GM18499 (cell line): ENCODE data around the gene SERGEF.
"Not testable (repeated sequence)": the region's sequence is repeated elsewhere in the genome, so short reads cannot be mapped to it uniquely, and the experiment has no call there.

Experiments
- ATAC-seq: cut with Tn5 transposase; IDR thresholded peaks from one replicate; pipeline ENCODE4 v1.9.1; 2021; ENCODE audit warnings: moderate number of reproducible peaks; ENCODE audit not compliant: insufficient read depth, unreplicated experiment

The SERGEF gene

GRCh38 chr11:18001191-18001590, 11.7 kb downstream of the SERGEF start:
- ATAC-seq: no peak

GRCh38 chr11:18000760-18001159, 12.1 kb downstream of the SERGEF start:
- ATAC-seq: no peak

DNA sequence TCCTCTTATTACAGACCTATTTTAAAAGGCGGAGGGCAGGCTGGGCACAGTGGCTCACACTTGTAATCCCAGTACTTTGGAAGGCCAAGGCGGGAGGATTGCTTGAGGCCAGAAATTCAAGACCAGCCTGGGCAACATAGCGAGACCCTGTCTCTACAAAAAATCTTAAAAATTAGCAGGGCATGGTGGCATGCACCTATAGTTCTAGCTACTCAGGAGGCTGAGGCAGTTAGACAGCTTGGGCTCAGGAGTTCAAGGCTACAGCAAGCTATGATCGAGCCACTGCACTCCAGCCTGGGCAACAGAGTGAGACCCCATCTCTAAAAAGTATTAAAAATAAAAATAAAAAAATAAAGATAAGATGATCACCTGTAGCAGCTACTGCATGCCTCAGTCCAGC, 12.7 kb downstream of the SERGEF start:
- not testable (repeated sequence) for ATAC-seq

GRCh38 chr11:17992916-17993315, 19.9 kb downstream of the SERGEF start:
- ATAC-seq: no peak

GRCh38 chr11:17991783-17992433, 20.9 kb downstream of the SERGEF start:
- peak; percentile 79 for ATAC-seq

GRCh38 chr11:17989306-17989705, 23.5 kb downstream of the SERGEF start:
- no peak for ATAC-seq

DNA sequence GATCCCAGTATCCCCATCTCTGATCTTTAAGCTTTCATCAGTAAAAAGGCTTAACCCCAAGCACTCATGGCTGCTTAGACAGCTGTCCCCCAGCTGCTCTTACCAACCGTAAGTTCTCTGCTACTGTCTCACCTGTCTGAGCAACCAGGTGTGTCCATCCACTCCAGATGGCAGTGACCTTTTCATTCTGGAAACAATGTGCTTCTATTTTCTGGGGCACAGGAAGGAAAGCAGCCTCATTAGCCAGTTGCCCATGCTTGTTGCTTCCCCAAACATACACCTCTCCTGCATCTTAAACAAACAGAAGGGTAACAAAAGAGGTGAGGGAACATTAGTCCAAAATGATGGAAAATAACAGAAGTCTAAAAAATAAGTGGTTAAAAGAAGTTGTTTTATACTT, 24.4 kb downstream of the SERGEF start:
- no peak for ATAC-seq

- ATAC-seq: no peak
Observed at GRCh38 chr11:17987826-17988225, 25.0 kb downstream of the SERGEF start.

- ATAC-seq: no peak
Observed at GRCh38 chr11:17986711-17987220, 26.1 kb downstream of the SERGEF start.

DNA sequence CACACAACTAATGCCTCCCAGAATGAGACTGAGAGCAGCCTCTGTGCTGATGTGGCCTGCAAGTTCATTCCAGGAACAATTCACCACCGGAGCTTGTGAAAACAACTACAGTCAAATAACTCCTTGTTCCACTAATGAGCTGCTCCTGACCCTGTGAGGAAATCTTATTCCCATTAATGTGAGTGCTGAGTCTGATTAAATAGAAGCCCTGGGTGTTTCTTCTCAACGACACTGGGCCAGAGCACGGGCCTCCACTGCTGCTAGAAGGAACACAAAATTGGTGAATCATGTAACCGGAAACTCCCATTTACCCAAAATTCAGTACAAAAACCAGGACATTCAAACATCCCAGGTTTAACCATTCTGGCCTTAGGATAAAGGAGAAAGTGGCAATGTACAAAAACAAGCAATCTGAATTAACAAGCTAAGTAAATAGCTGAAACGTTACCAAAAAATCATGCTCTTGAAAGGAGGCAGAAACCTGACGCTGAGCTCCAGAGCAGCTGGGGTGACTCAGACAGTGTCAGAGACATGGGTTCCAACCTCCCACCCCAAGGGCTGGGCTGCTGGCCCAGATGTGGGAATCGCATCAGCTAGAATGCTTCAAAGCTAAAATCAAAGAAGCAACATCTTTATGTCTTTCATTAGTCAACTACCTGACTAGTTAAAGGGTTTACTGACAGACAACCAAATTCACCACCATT, 26.7 kb downstream of the SERGEF start:
- ATAC-seq: no peak

DNA sequence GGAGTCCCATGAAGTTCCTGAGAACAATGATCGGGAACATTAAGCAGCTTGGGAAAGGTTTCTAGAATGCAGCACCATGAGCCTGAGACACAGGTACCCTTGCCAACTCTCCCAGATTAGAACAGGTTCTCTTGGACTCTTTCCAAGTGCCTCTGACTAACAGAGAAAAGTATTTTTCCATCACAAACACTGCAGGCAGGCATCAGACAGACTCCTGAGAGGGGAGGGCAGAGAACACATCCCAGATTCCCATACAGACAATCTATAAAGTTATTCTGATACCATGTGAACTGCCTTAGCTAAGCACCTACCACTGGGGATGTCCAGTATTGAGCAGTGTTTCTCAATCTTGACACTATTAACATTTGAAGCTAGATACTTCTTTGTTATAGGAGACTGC, 27.3 kb downstream of the SERGEF start:
- ATAC-seq: no peak

- ATAC-seq: no peak
Observed at GRCh38 chr11:17983569-17983968, 29.3 kb downstream of the SERGEF start.

- no peak for ATAC-seq
Observed at GRCh38 chr11:17979770-17980371, 33.0 kb downstream of the SERGEF start.

DNA sequence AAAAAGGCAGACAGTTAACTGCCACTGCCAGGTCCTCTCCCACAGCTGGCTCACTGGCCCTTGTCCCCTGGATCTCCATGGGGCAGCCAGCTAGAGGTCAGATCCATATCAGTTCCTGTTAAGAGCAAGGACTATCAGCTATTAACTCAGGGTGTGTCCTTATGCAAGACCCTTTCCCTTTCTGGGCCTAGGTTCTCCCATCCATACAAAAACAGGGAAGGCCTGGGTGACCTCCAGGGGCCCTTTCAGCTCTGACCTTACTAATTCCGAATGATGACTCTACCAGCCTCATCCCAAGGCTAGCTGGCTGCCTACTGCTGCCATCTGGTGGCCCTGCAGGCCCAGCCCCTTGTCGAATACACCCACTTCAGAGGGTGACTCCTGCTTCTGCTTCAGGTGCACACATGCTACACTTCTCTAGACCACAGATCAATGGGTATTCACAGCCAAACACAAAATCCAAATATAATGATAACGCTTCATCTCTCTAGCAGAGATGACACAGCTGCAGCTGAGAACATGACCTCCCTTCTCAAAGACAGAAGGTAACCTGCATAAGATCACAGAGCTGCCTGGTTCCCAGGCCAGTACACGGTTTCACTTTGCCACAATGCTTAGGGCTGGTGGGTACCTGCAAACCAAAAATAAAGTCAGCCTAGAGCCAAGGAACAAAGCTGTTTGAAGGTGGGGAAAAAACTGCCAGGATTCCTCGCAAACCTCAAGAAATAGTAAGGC, 34.1 kb downstream of the SERGEF start:
- ATAC-seq: no peak

GRCh38 chr11:17976651-17977050, 36.2 kb downstream of the SERGEF start:
- no peak for ATAC-seq

DNA sequence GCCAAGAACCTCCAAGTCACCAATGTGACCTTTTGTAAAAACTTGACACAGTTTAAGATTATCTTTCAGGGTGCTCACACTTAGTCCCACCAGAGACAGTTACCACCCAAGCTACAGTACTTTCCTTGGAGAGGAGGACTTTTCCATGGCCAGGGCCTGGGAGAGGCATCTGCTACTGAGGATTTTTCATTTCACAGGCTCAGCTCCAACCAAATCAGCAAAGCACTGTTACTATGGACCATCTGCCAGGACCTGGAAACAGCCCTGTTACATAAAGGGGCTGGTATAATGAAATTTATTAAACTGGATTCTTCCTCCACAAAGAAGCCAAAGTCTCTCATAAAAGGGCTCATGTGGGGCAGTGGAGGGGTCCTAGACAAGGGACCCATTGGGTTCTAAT, 38.6 kb downstream of the SERGEF start:
- no peak for ATAC-seq

DNA sequence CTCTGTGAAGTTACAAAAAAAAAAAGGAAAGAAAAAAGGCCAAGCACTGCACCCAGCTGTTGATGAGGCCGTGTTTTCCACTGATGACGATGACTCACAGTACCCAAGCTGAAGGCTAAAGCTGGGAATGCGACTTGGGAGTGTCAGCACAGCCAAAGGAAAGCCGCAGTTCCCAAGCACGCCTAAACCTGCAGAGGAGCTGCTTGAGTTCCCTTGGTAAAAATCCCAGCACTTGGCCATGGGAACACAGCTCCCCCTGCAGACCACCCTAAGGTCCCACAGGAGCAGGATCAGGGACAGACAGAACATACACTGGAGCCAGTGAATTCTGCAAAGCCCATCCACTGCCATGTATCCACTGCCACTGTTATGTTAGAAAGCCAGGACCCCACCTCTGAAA, 39.9 kb downstream of the SERGEF start:
- ATAC-seq: no peak

DNA sequence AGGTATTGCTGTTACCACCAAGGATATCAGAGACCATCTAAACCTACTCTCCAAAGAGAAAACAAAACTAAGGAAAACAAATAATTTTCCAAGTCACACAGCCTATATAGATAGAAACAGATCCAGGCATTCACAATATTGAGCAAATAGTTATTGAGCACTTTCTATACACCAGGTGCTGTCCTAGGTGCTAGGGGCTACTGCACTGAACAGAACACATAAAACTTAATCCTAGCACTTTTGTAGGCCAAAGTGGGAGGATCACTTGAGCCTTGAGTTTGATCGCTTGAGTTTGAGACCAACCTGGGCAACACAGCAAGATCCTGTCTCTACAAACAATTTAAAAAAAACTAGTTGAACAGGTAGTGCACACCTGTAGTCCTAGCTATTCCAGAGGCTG, 44.6 kb downstream of the SERGEF start:
- ATAC-seq: no peak

DNA sequence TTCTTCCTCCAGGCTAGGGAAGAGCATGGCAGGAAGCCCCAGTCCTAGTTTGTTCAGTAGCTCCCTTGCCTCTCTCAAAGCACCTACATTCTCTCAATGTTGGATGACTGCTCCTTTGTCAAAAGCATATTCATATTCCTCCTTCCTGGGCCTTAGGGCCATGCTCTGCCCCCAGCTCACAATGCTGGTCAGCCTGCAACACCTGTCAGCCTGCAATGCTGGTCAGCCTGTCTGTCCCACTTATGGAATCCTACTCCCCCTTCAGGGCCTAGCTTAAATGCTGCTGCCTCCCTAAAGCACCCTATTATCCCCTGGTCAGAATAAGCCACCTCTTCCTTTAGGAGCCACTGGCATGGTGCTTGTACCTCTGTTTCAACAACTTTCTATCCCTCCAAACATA, 45.2 kb downstream of the SERGEF start:
- no peak for ATAC-seq

DNA sequence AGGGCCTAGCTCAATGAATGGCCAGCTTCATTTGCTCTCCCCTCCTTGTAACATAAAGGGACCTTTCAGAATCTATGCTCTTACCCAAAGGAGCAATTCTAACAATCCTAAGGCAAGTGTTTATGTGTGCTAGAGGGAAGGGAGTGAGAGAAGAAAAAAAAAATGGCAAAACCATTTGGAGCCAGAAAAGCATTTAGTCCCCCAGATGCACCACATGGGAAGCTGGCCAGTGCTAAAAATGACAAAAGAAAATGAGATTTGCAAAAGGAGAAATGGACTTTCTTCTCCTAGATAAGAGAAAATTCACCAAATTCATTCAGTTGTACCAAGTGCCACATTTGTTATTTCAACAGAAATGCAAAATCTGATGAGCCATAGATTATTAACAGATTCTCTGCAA, 52.8 kb downstream of the SERGEF start:
- ATAC-seq: no peak

DNA sequence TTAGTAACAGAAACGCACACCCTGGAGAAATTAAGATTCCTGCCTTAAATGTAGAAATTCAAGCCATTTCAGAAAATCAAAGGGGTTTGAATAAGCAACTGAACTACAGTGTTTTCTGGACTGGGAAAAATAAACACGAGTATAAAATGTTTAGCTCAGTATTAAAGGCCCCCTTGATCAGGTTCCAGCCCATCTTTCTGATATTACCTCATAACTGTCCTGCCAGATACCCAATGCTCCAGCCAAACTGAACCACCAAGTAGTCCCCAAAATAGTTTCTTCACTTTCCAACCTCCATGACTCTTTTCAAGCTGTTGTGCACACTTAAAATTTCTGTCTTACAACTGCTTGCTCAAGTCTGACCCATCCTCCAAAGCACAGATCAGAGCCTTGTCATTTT, 54.4 kb downstream of the SERGEF start:
- ATAC-seq: no peak
